DMS 273 treated with DMSO at 0.1 percent for 48 hours (cell line): ENCODE measurements around the gene ZNRF2.
A peak's percentile ranks its signal among the peaks of the same experiment; 100 is the strongest.

Experiments used
- DNase-seq: peaks from one replicate; lab custom pipeline; 2025; lab: John Stamatoyannopoulos, UW

Gene ZNRF2

DNA sequence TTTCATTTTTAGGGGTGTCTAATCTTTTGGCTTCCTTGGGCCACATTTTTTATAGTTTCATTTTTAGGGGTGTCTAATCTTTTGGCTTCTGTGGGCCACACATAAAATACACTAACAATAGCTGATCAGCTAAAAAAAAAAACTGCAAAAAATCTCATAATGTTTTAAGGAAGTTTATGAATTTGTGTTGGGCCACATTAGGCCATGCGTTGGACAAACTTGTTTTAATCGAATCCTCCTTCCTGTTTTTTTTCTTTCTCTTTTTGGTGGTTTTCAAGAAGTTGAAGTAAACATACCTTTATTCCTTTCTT, 37.4 kb downstream of the ZNRF2 start:
- no peak for DNase-seq

DNA sequence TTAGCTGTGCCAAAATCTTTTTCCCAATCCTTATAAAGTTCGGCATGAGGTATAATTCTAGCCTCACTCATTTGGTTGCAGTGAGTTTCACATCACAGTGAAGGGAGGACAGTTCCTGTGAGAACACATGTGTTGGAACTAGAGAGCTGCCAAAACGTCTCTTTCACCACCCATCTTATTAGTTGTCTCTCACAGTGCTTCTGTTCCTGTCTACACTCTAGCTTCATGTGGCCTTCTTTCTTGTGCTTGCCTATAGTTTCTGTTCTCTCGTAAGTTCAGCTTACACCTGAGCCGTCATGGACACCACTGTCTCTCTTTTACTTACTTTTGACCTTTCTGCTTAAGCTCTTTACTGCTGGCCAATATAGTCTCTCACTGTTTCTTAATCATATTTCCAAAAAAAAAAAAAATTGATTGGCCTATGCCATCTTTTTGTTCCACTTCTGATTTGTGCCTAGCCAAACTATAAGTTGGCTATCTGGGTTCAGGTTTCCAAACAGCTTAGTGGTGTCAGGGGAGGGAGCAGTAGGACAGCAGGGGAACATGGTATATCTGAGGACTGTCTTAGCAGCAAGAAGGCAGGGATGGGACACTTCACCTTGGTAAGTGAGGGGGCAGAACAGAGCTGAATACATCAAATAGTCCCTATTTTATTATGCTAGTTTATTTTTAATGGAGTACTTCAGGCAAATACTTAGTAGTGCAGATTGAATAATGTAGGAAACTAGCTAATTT, 38.0 kb downstream of the ZNRF2 start:
- DNase-seq = peak; percentile 56

DNA sequence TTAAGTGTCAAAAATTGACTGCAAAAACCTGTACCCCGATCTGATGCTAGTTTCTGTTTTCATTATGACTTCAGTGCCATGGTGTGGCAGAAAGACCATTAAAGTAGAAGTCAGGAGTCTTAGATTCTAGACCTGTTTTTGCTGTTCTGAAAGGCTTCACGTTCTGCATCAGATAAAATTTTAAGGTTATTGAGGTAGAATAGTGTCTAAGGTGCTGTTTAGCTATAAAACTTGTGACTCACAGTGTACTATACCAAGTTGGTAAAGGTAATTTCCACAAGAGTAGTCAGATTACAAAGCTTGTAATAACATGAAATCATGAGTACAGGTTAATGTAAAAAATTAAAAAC, 38.6 kb downstream of the ZNRF2 start:
- no peak for DNase-seq

DNA sequence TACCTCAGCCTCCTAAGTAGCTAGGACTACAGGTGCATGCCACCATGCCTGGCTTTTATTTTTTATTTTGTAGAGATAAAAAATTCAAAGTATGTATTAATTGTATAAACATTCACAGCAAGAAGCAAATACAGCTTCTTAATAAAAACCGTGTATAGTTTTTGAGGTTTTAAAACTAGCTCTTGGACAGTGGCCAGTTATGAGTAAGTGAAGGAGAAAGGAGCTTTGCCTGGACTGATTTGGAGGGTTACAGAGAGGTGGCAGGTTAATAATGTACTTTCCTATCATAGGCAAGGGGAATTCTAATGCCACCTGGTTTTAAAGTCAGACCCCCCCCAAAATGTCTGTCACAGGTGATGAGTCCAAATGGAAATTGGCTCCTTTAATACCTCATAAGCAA, 43.4 kb downstream of the ZNRF2 start:
- DNase-seq = no peak

DNA sequence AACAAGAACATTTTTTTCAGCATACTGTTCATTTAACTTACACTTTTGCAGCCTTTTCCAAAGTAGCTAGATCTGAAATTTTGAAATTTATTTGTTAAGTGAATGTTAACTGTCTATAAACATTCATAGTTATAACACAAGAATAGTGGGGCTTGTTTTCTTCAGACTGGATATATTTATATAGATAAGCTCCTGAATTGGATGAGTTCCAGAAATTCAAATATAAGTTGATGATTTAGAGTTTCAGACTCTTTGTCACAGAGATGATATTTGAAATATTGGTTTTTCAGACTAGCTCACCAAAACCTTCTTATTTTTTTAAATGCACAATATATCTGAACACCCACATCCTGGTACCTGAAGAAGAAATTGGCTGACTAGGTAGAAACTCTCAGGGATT, 44.0 kb downstream of the ZNRF2 start:
- DNase-seq = peak; percentile 44

DNA sequence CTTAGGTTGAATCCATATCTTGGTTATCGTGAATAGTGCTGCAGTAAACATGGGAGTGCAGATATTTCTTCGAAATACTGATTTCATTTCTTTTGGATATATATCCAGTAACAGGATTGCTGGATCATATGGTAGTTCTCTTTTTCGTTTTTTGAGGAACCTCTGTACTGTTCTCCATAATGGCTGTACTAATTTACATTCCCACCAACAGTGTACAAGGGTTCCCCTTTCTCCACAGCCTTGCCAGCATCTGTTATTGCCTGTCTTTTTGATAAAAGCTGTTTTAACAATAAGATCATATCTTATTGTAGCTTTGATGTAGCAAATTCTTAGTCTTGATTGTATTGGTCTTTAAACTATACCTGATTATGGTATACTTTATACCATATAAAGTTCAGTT, 45.3 kb downstream of the ZNRF2 start:
- no peak for DNase-seq

DNA sequence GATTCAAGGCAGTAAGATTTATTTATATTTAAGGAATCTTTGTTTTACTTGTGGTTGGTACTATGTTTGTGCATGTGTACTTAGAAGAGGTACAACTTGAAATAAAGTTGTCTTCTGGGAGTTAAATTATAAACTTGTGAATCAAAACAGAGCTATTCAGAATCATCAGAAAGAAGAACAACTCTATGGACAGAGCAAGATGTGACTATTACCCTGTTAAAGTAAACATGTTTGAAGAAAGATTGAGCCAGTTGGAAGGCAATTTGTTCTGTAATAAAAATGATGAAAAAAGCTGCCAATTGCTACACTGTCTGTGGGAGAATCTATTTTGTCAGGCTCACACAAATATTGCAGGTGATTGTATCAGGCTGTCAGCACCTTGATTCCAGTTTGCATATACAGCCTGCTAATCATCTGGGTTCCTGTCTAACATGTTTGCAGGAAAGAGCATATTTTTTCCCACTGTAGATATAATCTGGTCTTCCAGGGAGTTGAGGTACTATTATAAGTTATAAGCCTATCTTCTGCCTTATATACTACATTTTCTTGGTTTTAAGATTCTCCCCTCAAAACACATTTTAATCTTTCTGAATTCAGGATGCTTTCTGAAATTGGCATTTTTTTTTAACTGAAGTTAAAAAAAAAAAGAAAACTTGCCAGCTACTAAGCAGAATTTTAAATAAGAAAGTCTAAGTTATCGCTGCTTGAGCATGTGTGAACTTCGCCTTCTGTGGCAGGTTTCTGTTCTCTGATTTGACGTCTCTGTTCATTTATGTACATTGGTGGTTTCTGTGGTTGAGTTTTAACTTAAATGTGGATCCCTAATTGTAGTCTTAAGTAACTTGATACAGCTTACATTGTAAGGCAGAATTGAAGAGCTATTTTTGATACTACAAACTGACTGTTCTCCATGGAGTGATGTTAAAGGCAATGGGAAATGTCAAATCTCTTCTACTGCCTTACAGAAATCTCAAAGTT, 46.0 kb downstream of the ZNRF2 start:
- no peak for DNase-seq

DNA sequence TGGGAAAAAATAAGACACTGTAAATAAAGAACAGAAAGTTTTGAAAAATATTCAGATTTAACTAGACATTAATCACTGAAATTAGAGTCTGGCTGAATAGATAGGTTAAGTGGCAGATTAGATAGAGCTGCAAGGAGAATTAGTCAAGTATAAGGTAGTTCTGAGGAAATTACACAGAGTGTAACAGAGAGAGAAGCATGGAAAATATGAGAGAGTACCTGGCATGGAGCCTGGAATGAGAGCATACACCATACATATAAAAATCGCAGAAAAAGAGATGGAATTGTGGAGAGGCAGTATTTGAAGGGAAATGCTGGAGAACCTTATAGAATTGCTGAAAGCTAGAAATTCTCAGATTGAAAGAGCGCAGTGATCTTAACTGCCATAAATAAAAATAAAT, 46.9 kb downstream of the ZNRF2 start:
- DNase-seq = no peak

DNA sequence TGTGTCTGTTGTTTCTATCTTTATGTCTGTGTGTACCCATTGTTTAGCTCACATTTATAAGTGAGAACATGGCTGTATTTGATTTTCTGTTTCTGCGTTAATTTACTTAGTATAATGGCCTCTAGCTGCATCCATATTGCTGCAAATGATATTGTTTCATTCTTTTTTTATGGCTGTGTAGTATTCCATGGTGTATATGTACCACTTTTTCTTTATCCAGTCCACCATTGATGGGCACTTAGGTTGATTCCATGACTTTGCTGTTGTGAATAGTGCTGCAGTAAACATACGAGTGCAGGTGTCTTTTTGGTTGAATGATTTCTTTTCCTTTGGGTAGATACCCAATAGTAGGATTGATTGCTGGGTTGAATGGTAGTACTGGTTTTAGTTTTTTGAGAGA, 48.2 kb downstream of the ZNRF2 start:
- DNase-seq = no peak

DNA sequence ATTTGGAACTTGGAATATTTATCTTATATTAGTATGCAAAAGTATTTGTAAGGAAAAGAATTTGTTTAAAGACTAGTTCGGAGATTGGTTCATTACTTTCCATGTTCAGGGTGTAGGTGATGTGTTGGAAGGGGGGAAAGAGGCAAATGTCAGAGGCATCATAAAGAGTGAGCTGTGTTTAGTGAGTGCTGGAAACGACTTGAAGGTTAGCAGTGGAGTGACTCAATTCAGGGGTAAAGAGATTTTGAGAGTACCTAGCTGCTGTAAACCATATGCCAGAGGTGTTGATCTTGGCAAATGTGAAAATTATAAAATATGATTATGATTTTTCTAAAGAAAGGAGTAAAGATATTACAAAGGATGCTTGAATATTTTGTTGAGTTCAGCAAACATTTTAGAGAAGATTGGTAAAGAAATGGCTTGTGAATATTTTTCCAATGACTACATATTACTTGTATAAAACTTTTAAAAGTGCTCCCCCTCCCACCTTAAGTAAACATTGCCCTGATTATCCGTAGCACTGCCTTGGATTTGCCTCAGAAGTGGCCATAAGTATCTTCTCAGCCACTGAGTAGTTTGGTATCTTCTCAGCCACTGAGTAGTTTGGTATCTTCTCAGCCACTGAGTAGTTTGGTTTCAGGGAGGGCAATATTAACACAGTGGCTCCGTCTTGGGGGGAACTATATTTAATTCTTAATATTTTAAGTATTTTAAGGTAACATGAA, 51.5 kb downstream of the ZNRF2 start:
- DNase-seq = no peak

DNA sequence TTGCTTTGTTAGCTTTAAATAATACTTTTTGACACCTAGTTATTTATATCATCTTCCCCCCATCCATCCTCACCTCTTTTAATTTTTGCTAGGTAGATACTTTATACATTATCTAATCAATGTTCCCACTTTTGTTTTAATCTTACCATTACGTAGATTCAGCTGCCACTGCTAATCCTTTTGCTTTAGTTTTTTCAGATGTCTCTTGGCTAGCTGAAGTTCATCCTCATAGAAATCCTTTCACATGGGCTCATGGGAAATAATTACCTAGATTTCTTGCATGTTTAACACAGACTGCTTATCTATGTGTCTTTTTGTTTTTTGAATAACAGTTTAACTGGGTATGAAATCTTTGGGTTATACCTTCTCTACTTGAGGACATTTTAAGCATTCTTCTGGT, 60.1 kb downstream of the ZNRF2 start:
- no peak for DNase-seq

DNA sequence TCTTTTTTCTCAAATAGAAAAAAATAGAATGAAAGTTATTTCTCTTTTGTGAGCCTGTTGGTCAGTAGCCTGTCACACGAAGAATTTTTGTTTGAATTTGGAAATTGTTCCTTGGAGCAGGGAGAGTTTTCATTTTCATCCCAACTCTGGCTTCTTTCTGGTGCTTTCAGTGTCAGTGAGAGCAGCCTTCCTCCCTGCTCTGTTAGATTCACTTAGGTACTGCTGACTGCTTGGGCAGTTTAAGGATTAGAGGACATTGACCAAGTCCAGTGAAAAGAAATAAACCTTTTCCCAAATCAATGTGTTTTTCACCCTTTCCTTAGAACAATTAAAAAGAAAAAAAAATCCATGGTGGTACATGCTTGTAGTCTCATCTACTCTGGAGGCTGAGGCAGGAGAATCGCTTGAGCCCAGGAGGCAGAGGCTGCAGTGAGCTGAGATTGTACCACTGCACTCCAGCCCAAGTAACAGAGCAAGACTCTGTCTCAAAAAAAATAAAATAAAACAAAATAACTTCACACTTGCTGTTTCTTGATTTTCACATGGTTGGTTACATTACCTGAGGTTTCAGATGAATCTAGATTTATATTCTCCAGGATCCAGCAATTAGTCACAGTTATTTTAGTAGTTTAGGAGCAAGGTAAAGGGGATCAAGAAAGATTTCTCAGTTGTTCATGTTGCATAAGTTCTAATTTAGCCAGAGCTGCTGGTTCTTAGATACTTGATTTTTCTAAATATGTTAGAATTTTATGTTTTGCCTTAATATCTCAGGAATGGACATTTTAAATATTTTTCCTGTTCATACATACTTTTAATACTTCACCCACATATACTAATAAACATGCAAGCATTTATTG, 63.1 kb downstream of the ZNRF2 start:
- no peak for DNase-seq

DNA sequence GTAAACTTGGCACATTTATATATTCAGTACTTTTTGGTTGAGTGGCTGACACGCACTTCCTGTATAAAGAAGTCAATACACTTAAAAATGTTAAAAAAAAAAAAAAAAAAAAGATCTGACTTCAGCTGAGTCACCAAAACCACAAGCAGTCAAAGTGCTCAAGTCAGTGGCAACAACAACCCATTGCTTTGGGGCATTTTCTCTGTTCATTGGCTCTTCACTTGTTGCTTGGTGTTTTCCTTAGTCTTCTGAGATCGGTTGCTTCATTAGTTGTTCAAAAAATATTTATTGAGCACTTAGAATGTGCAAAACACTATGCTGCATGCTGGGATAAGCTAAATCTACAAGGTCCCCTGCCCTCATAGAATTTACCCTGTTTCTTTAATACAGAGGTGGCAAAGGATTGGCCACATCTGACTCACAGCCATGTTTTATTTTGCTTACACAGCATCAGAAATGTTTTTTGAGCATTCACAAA, 63.7 kb downstream of the ZNRF2 start:
- DNase-seq = no peak

DNA sequence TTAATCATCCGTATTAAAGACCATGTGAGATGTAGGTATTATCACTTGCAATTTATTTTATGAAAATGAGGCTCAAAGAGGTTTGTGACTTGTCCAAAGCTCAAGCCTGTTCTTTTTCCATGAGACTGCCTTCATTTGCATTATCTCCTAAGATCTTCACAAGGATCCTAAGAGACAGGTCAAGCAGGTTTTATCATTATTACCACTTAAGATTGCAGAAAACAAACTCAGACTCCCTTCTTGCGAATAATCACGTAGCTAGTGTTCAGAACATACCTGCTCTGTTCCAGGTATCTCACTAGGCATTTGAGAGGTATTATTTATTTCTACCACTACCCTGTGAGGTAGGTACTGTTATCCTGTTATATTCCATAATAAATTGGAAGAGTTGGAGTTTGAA, 64.8 kb downstream of the ZNRF2 start:
- DNase-seq = no peak

DNA sequence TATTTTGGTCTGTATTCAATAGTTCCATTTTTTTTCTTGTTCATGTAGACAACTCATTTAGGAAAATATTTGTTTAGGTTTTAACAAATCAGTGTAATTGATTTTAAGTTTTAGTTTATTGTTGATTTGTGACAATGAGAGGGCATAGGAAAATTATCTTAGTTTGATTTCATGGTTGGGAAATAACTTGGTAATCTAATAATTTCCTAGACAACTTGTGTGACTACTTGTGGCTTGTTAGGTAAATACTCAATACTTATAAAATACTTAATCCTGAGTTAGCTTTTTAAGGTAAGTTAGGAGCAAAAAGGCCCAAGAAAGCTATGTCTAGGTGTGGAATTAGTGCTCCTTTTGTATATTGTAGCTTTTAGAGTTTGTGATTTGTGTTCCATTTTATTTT, 65.4 kb downstream of the ZNRF2 start:
- DNase-seq = no peak

DNA sequence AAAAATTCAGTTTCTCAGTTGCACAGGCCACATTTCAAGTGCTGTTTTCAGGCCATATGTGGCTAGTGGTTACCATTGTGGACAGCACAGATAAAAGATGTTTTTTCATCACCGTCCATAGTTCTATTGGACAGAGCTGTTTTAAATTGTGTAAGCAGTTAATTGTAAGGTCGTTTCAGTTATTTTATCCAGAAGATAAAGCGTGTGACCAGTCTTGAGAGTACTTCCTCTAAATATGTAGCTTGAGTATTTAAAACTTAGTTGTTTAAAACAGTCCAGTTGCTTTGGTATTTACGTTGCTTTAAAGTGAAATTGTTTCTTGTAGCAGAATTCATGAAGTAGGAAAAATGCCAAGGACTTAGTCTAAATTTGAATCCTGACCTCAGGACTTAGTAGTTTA, 66.9 kb downstream of the ZNRF2 start:
- no peak for DNase-seq

DNA sequence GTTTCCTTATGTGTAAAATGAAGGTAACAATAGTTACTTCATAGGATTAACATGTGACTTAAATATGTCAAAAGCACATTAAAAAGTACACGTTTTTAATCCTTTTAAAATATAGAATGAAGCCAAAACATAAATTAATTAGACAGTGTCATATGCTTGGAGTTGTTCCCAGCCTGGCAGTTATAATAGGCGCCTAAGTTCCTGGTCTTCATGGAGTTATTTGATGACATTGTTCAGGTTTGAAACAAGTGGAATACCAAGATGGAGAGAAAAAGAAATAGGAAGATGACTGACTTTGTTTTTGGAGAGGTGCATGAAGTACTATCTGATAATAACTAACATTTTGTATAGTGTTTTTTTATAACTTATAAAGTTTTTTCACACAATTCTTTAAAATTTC, 67.3 kb downstream of the ZNRF2 start:
- no peak for DNase-seq

DNA sequence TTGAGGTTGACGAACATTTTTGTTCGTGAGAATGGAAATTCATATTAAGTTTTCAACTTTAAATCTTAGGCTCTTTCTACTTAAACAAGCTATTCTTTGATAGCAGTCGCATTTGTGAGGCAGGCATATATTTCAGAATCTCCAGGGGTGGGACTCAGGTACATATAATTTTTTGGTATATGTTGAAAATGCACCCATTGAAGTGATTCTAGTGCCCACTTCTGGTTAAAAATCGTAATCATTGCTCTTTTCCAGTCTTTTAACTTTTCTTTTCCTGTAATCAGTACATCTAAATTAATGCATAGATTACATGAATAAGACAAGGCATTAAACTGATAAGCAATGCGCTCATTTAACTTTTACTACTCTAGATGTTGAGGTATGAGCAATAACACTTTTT, 67.8 kb downstream of the ZNRF2 start:
- DNase-seq = no peak

DNA sequence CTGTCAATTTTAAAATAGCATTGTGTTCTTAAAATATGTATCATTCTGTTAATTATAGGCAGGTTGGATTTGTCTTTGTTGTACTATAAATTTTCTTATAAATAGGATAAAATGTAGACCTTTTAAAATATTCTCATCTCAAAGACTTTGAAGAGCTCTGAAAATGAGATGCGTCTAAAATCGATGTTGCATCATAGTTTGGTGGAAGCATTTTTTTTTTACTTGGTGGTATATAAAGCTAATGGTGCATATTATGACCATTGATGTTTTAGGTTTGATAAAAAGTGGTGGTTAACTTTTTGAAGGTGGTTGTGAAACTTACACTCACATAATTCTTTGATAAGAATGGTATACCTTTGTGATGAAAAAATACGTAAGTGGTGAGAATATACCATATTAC, 69.1 kb downstream of the ZNRF2 start:
- DNase-seq = no peak

DNA sequence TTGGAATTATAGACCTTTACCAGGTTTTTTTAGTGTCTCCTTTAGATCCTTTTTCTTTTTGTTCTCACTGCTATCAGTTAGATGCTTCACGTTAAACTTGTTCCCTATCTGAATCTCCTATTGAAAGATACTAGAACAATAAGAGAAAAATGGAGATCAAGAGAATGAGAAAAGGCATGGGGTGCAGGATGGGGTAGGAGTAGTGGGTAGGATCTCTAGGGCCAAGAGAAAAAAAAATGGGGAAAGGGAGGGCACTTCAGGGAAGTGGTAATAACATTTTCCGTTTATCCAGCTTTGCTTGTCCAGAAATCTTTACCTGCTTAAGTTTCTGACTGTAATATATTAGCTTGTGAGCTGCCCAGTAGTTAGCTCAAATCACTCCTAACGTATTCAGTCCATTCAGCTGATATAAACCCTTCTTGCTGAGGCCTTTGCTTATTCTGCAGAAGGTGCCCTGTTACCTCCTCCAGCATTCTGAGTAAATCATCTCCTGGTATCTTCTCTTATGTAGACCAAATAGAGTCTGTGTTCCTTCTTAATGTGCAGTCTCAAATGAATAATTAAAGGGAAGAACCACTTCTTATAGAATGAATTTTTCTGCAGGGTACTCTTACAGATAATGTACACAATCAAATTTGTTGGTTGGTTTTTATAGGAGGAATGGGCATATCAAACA, 69.7 kb downstream of the ZNRF2 start:
- no peak for DNase-seq

DNA sequence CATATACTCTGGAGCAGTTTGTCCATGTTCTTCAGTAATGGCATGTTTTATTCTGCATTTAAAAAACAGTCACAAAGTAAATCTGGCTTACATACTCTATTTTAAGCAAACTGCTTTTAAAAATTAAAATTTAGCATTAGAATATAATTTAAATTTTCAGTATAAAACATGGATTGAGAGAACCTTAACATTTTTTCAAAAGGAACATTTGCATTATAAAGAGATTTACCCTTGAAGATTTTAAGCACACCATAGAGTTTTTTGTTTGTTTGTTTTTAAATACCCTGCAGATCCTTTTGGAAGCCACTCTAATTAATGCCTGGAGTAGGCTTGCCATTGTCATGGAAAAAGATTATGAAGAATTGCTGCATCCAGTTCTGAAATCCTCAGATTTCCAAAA, 70.4 kb downstream of the ZNRF2 start:
- no peak for DNase-seq
